Retina (tissue), 1 donor: ENCODE data around the gene KCND2.

Experiments used
- DNase-seq: peaks from one replicate; pipeline ENCODE4 v3.0.0-alpha.2; 2016

KCND2 gene

GRCh38 chr7:120709972-120710320, 437.0 kb downstream of the KCND2 start:
- DNase-seq, result no peak

DNA sequence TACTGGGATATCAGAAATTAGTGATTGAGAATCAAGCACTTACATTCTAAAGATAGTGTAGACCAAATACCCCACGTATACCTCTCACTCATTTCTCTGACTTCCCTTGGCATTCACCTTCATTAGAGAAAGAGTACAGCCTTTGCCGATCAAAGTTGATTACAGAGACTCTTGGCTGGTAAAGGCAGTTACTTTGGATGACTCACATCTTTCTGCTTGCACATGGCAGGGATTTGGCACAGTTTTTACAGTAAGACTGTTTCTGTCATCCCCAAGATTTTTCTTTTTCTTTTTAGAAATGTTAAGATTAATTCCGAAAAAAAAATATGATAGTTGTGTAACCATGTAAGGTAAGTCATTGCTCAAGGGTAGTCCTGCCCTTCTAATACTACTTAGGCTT, 442.0 kb downstream of the KCND2 start:
- DNase-seq, result no peak

- peak; percentile 34 for DNase-seq
These were observed 443.3 kb downstream of the KCND2 start for GRCh38 chr7:120716307-120716706.

DNA sequence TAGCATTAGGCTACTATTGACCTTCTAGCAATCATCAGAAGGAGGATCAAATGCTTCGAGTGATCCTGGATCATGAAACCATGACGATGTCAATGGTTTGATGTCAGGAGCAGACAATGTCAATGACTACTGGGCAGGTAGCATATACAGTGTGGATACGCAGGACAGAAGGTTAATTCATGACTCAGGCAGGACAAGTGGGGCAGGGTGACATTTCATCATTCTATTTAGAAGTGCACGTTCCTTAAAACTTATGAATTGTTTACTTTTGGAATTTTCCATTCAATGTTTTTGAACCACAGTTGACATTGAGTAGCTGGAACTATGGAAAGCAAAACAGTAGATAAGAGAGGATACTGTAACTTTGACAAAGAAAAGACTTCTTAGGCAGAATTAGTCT, 444.2 kb downstream of the KCND2 start:
- no peak for DNase-seq

GRCh38 chr7:120718361-120718760, 445.4 kb downstream of the KCND2 start:
- DNase-seq, result no peak

- no peak for DNase-seq
These were observed 447.3 kb downstream of the KCND2 start for GRCh38 chr7:120720317-120720716.

DNA sequence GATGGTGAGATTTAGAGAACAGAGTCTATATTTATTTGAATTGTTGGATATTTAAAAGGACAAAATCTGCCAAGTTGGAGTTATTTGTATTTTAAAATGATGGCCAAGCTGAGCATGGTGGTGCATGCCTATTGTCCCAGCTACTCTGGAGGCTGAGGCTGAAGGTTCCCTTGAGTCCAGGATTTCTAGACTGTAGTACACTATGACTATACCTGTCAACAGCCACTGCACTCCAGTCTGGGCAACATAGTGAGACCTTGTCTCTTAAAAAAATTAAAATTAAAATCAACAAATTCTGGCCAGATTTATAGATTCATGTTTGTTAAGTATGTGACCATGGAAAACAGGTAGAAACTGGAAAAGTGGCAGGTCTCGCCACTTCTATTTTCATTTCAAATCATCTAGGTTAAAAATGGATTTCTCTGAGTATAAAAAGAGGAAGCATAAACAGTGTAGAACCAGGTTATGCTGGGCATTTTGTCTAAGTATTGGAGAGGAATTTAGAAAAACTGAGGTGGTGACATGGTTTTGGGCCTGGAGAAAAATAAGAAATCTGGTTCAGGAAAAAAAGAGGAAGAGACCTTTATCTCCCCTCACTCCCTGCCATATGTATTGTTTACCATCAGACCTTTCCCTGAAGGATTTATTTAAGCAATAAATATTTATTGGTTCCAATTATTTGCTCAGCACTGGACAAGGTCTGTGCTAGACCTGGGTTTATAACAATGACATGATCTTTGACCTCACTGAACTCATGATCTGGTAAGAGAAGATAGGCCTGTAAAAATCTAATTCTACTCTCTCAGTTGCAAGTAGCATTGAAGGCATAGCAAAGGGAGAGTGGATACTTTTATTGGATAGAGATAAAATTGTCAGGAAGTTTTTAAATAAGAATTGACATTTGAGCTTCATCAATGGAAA, 450.8 kb downstream of the KCND2 start:
- DNase-seq, result no peak

DNA sequence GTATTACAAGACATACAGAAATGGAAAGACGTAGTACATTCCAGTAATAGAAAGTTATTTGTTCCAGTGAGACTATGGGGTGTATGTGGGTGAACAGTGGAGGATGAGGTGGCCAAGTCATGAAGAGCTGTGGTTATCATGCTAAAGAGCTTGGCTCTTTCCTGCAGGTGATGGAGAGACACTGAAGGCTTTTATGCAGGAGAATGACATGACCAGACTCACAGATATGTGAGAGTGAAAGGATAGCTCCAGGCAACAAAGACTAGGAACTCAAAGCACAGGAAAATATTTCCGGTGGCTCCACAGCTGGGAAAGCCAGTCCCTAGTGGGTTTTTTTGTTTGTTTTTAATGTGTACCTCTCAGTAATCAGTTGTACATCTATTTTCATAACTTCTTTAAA, 451.5 kb downstream of the KCND2 start:
- no peak for DNase-seq

DNA sequence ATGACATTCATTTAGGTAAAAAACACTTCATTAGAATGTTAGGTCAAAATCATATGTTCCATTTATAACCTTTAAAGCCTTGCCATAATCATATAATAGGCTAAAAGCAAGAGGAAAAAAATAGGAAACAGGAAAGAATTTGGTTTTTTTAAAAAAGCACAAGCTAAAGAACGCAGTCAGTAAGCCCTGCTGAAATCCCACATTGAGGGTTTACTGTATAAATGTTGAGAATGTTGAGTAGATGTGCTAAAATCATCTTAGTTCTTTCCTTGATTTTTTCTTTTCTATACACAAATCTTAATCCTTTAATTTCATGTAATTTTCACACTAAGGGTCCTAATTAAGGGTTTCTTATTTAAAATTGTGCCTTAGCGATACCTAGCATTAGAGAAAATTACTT, 452.0 kb downstream of the KCND2 start:
- no peak for DNase-seq

- DNase-seq, result peak; percentile 34
These were observed 452.5 kb downstream of the KCND2 start for GRCh38 chr7:120725376-120726039.

DNA sequence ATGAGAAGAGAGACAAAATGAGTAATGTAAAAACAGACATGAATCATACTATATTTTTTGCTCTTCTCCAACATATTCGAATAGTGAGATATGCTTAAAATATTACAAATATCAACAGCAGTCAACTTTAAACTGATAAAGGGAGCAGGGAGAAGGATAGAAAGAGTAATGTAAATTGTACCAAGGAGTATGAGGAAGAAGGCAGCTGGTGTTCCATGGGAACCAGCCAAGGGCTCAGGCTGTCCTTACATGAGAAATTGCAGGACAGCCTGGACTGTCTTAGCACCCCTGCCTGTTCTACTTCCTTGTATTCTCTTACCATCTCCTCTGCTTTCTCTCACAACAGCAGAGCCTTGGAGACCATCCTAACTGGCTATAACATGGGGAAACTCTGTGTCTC, 456.3 kb downstream of the KCND2 start:
- no peak for DNase-seq

GRCh38 chr7:120731271-120731670, 458.3 kb downstream of the KCND2 start:
- no peak for DNase-seq

GRCh38 chr7:120732256-120732655, 459.3 kb downstream of the KCND2 start:
- no peak for DNase-seq

- no peak for DNase-seq
These were observed 460.2 kb downstream of the KCND2 start for GRCh38 chr7:120733143-120733542.

DNA sequence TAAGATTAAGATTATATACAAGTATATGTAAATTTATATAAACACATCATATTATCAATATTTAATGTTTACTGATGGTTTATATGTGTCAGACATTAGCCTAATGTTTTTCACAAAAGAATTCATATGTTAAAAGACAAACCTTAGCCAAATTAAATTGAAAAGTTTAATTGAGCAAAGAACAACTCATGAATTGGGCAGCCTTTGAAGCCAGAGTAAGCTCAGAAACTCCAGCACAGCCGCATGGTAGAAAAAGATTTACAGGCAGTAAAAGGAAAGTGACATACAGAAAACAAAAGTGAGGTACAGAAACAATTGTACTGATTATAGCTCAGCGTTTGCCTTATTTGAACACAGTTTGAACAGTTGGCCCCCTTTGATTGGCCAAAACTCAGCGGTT, 460.9 kb downstream of the KCND2 start:
- no peak for DNase-seq

DNA sequence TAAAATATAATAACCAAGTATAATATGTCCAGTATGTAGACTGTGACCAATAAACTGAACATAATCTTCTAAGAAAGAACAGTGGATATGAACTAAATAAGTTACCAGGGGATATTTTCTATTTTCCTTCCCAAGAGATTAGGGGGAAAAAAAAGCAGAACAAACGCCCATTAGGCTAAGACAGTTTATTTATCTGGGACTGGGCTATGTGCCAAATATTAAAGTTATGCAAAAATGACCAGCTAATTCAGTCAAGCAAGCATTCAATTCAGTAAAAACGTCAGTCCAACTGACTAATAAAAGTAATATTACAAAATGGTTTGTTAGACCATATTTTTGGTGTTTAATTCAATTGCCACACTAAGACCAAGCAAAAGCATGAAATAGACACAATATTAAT, 462.8 kb downstream of the KCND2 start:
- DNase-seq, result no peak

- peak; percentile 22 for DNase-seq
These were observed 465.8 kb downstream of the KCND2 start for GRCh38 chr7:120738816-120739215.

- no peak for DNase-seq
These were observed 467.4 kb downstream of the KCND2 start for GRCh38 chr7:120740348-120740747.

GRCh38 chr7:120741371-120742042, 468.5 kb downstream of the KCND2 start:
- DNase-seq, result no peak

GRCh38 chr7:120742372-120742771, 469.4 kb downstream of the KCND2 start:
- DNase-seq, result peak; percentile 52

DNA sequence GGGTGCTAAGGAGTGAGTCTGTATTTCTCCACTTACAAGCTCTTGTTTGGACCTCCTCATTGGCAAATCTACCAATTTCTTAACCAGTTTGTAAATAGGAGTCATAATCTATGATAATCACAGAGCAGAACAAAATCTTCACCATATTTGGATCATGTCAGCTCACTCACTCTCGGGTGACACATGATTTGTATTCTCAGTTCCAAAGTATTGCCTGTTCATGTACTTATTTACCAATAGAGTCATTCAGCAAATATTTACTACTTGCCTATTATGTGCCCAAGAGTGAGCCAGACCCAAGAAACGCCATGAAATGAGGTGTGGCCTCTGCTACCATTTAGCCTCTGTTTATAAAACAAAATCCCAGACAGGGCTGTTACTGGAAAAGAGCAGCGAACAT, 470.2 kb downstream of the KCND2 start:
- no peak for DNase-seq

DNA sequence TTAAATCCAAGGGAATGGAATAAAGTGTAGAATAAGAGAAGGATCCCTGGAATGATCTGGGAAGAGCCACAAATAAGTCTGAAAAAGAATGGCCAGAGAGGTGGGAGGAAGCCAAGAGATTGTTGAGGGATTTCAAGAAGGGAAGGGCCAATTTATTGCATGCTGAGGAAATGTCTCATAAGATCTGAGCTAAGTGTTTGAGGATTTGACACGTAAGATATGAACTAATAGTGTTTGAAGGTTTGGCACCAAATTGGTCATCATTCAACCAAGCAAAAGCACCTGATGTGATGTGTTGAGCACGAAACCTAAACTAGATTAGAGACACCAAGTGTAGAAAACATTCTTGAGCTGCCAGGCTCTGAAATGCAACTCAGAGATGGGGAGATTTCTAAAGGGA, 487.1 kb downstream of the KCND2 start:
- no peak for DNase-seq

GRCh38 chr7:120760851-120761250, 487.9 kb downstream of the KCND2 start:
- no peak for DNase-seq

DNA sequence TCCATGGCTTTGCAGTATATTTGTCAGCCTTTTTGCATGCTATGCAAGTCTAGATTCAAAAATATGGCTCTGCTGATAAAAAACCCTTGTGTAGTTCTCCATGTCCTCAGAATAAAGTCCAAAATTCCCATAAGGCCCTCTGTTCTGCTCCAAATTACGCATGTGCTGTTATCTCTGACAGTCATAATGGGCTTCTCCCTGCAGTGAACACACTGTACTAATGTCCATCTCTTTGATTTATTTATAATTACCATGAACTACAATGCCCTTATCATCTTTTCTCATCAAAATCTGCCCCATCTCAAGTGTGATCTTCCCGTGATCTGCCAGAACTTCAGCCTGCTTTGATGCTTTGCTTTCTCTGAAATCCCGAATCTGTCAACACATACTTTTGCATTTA, 497.2 kb downstream of the KCND2 start:
- DNase-seq, result no peak
